Bronchial epithelial cell (primary cell): ENCODE measurements around the gene TBCCD1. TPM values are rescaled to one million over a fixed set of nuclear protein-coding genes. Genes with fewer than 3 reads are reported as not detected.
"Not testable (repeated sequence)": the region's sequence is repeated elsewhere in the genome, so short reads cannot be mapped to it uniquely, and the experiment has no call there.

Source experiments
- DNase-seq: peaks from one replicate; pipeline ENCODE4 v3.0.0-alpha.2; 2010; ENCODE audit warnings: low read depth
- FAIRE-seq: peaks from 2 replicates; lab custom pipeline; 2011; peaks lifted over from hg19 to GRCh38; lab: Jason Lieb, UNC
- H3K27me3 ChIP-seq: 2 replicates; pipeline ENCODE4 v1.5.1; 2011; ENCODE audit warnings: low read length; ENCODE audit not compliant: control insufficient read depth, insufficient read depth
- H3K36me3 ChIP-seq: 2 replicates; pipeline ENCODE4 v1.5.1; 2011; ENCODE audit warnings: low read length; ENCODE audit not compliant: control insufficient read depth, insufficient read depth
- H3K4me3 ChIP-seq: 2 replicates; pipeline ENCODE4 v1.5.1; 2011; ENCODE audit warnings: mild to moderate bottlenecking, low read depth, low read length, control low read depth
- total RNA-seq: library from RNA; depleted of rRNA; stranded (reverse); fragments of >200 nt; gene quantifications from 2 replicates; pipeline ENCODE4 v1.2.1, GENCODE V29; 2014
- TF ChIP-seq, protein P1 (sequence below): IDR thresholded peaks from 2 replicates; pipeline ENCODE4 v1.5.1; 2011; ENCODE audit warnings: mild to moderate bottlenecking, moderate library complexity, low read length, control low read depth, inconsistent platforms; ENCODE audit not compliant: insufficient read depth, severe bottlenecking

The TBCCD1 gene
- total RNA-seq, 1 donor from 2014 or later: 13.7 TPM

- TF ChIP-seq, protein P1, sequence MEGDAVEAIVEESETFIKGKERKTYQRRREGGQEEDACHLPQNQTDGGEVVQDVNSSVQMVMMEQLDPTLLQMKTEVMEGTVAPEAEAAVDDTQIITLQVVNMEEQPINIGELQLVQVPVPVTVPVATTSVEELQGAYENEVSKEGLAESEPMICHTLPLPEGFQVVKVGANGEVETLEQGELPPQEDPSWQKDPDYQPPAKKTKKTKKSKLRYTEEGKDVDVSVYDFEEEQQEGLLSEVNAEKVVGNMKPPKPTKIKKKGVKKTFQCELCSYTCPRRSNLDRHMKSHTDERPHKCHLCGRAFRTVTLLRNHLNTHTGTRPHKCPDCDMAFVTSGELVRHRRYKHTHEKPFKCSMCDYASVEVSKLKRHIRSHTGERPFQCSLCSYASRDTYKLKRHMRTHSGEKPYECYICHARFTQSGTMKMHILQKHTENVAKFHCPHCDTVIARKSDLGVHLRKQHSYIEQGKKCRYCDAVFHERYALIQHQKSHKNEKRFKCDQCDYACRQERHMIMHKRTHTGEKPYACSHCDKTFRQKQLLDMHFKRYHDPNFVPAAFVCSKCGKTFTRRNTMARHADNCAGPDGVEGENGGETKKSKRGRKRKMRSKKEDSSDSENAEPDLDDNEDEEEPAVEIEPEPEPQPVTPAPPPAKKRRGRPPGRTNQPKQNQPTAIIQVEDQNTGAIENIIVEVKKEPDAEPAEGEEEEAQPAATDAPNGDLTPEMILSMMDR: no peak
- no peak for DNase-seq
- peak overlapping the region; percentile 66 for H3K4me3 ChIP-seq
- H3K27me3 ChIP-seq: no peaks in the 10 kb centered on the region
- FAIRE-seq: no peak
- peaks cover 4% of the 10 kb centered on the region for H3K36me3 ChIP-seq
Measured at GRCh38 chr3:186570941-186571643, 4.0 kb upstream of the TBCCD1 start.

GRCh38 chr3:186570096-186570940 lies 3.2 kb upstream of the TBCCD1 start, which contains the start of gene DNAJB11:
TSS of gene DNAJB11 (plus strand) at chr3:186570720. CDS start at chr3:186570898, 178 bp downstream.
- Histone ChIP-seq H3K36me3 (peaks cover under 1% of the 10 kb centered on the region), H3K27me3 (no peaks in the 10 kb centered on the region), H3K4me3 (peak within 1 kb of the TSS; percentile 66)
- peak; percentile 99 for DNase-seq
- FAIRE-seq: peak; percentile 98
- TF ChIP-seq, protein P1: no peak

DNA sequence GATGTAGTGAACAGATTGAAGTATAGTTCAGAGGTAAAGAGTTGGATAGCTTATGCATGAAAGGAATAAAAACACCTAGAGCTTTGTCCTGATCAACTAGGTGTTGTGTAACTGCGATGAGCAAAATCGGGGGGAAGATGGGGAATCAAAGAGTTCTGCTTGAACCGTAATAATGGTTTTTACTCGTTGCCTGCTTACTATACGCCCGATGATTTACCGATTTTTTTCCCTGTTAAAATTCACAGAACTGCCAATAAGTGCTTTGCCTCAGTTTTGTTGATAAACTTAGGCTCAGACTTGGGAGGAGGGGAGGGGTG lies 2.6 kb upstream of the TBCCD1 start:
- DNase-seq: no peak
- Histone ChIP-seq H3K36me3 (no peaks in the 10 kb centered on the region), H3K27me3 (no peaks in the 10 kb centered on the region), H3K4me3 (peak overlapping the region; percentile 47)
- no peak for FAIRE-seq
- TF ChIP-seq, protein P1: no peak

DNA sequence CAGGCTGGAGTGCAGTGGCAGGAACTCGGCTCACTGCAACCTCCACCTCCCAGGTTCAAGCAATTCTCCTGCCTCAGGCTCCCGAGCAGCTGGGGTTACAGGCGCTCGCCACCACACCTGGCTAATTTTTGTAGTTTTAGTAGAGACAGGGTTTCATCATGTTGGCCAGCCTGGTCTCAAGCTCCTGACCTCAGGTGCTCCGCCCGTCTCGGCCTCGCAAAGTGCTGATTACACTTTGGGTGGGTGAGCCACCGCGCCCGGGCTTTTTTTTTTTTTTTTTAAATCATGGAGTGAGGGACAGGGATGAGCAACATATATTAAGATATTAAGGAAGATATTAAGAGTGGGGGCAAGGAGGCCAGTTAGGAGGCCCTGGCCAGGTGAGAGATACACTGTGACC lies 2.2 kb upstream of the TBCCD1 start:
- not testable (repeated sequence) for H3K36me3 ChIP-seq, DNase-seq, FAIRE-seq, H3K27me3 ChIP-seq
- peak overlapping the region; percentile 47 for H3K4me3 ChIP-seq

- Histone ChIP-seq H3K36me3 (no peaks in the 10 kb centered on the region), H3K4me3 (peak overlapping the region; percentile 98), H3K27me3 (no peaks in the 10 kb centered on the region)
- DNase-seq (no peak), FAIRE-seq (no peak)
- TF ChIP-seq, protein P1: no peak
Measured at GRCh38 chr3:186566772-186567071, 417 bp downstream of the TBCCD1 start.

GRCh38 chr3:186564586-186564985 lies 2.6 kb downstream of the TBCCD1 start:
- H3K36me3 ChIP-seq: no peaks in the 10 kb centered on the region
- no peaks in the 10 kb centered on the region for H3K27me3 ChIP-seq
- TF ChIP-seq, protein P1: no peak
- DNase-seq: no peak
- H3K4me3 ChIP-seq: no peak overlapping the region
- FAIRE-seq: no peak
